HG02970 (cell line): ENCODE data around the gene CTSL.
"Not testable (repeated sequence)": the region's sequence is repeated elsewhere in the genome, so short reads cannot be mapped to it uniquely, and the experiment has no call there.

Experiments
- ATAC-seq: cut with Tn5 transposase; IDR thresholded peaks from one replicate; pipeline ENCODE4 v1.9.1; 2021; ENCODE audit warnings: mild to moderate bottlenecking, moderate library complexity, moderate number of reproducible peaks; ENCODE audit not compliant: unreplicated experiment, low FRiP score

CTSL gene

DNA sequence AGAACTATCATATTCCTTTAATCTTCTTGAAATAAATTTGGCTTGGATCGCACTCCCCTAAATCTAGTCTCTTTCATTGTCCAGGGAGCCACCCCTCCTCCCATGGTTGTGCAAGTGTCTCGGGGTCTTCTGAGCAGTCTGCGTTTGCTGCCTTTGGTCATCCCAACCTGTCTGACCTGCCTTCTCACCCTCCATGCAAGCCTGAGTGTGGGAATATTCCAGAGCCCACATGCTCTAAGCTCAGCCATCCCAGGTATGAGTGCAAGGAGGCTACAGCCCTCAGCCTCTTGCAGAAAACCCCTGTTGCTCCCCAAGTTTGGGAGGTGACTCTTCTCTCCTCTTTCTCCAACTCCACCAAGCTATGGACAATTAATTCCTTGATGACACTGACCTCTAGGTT lies 7.7 kb upstream of the CTSL start:
- no peak for ATAC-seq

DNA sequence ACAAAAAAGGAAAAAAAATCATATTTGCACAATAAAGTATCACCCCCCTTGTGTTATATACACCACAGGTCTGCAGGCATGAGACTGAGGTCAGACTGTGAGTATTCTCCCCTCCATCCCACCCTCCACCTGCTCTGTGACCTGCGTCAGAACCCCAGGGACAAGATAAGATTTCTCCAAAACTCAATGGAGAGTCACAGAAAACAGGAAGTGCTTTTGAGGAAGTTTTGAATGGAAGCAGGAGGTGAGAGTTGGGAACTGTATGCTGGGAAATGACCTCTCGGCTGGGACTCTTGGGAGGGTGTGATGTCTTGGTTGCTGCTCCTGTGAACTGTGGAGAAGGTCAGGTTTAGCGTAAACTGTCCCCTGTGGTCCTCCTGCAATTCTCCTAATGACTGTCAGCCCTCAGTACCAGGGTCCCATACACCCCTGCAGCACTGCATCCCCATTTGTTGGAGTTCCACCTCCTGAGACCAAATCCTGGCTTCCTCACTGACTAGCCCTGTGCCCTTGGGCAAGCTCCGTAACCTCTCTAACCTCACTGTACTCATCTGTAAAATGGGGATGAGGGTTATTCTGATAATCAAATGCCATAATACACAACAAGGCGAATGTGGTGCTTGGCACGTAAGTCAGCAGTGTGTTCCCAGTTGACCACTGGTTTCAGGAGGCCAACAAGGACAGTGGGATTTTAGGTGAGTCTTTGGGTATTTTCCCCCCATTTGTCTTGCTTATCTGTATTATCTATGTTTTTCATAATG lies 6.9 kb upstream of the CTSL start:
- ATAC-seq, result no peak

DNA sequence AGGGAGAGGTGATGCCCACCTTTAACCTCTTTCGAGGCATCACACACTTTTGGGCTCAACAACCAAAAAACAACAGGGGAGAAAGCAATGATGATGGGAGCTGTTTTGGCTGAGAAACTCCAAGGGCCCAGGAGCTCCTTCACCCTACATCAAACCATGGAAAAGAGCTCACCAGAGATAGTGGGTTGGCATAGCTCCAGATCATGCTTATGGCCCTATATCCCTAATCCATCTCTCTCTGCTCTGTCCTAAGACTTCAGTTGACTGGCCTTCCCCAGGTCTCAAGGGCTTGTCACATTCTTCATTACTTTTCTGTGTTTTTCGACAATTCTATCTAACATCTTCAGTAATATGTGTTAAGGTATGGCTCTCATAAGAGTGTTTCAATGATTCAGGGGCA lies 5.7 kb upstream of the CTSL start:
- no peak for ATAC-seq

DNA sequence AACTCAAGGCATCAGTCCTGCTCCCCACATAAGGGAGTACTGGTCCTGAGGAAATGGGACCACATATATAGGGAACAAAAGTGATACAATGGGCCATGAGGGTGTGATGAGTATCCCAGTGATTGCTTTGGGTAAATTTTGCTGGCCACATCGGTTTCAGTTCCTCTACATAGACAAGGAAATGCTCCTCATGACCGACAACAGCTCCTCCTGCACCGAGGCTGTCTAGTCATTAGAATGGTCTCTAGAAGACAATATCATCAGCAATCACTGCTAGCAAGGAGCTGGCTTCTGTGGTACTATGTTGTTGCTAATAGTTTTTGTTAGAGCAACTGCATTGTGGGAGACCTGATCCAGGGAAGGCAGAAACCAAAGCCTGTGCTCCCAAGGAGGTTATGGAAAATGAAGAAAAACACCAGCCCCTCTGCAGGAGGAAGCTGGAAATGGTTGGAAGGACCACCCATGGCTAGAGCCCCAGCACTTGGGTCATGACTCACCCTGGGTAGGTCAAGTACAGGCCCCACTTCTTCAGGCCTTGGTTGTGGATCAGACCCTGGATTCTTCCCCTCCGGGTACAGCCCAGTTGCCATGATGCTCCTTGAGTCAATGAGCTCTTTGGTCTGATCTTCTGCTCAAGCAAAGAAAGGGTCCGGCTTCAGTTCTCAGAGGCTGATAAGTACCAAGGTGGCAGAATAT lies 3.4 kb upstream of the CTSL start:
- no peak for ATAC-seq

DNA sequence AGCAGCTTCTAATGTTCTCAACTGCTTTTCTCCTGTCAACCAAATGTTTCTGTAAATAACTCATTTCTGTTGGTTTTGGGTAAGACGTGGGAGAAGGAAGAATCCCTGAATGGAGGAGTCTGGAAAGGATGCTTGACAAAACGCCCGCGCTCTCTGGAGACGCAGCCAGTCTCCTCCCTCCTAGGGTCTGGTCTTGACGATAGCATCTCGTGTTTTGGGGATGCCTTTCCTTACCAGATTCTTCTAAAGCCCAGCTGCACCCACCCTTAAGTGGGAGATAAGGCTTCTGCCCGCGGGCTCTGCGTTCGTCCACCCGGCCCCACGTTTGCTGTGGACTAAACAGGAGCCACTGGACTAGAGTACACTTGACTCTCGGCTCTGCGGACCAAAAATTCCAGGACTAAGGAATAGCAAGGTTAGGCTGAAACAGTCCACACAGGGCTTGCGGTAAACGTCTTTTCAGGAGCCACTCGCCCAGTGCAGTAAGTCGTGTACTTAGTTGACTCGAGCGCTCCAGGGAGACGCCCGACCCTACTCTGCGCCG lies 491 bp upstream of the CTSL start:
- no peak for ATAC-seq

DNA sequence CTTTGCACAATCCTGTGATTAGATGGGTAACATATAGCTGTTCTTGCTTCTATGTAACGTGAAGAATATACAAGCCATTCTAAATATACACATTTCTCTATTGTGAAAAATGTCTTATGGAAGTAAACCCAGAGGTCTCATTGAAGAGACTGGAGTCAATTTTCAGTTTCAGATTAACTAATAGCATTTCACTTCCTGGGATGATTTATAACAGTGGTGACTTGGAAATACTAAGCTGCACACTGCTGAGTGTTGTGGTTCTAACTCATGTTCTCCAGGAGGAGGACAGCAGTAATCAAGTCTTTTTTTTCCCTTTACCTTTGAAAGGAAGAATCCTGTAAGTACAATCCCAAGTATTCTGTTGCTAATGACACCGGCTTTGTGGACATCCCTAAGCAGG lies 3.3 kb downstream of the CTSL start:
- ATAC-seq, result no peak

DNA sequence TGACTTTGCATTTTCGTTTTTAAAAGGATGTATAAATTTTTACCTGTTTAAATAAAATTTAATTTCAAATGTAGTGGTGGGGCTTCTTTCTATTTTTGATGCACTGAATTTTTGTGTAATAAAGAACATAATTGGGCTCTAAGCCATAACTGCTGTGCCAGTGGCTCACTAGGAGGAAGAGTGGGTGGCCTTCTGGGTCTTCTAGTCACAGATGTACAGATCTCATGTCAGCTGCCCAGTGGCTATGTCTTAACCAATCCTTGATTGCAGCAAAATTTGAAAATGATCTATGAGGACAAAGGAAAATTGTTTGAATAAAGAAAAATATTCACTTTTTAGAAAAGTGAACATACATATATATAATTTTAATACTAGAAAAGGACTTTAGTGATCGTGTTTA lies 5.4 kb downstream of the CTSL start:
- ATAC-seq, result no peak

DNA sequence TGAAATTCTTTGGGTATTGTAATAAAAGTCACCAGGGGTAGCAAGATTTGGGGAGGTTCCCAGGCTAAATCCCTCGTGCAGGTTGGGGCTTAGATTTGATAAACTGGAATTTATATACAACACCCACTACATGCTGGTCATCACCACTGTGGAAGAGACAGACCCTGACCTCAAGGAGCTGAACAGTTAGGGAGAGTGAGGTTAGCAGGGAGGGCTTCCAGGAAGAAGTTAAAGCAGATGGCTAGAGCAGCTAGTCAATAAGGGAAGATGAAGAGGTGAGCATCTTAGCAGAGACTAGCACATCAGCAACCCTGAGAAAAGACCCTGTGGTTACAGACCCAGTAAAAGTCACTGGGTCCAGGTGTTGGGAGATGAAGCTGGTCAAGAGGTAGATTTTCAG lies 6.4 kb downstream of the CTSL start:
- no peak for ATAC-seq

DNA sequence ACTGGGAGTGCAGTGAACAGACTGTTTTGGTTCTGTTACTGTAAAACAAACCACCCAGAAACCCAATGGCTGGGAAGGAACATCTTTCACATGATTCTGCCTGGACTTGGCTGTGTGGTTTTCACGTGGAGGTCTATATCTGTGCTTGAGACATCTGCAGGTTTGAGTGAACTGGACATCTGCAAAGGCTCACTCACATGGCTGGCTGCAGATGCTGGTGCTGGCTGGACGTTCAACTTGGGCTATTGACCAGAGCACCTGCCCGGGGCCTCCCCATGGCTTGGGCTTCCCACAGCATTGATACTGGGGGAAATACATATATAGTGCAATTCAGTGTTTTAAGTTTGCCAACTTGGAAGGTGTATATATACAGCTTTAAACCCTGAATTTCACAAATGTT lies 6.8 kb downstream of the CTSL start:
- no peak for ATAC-seq

DNA sequence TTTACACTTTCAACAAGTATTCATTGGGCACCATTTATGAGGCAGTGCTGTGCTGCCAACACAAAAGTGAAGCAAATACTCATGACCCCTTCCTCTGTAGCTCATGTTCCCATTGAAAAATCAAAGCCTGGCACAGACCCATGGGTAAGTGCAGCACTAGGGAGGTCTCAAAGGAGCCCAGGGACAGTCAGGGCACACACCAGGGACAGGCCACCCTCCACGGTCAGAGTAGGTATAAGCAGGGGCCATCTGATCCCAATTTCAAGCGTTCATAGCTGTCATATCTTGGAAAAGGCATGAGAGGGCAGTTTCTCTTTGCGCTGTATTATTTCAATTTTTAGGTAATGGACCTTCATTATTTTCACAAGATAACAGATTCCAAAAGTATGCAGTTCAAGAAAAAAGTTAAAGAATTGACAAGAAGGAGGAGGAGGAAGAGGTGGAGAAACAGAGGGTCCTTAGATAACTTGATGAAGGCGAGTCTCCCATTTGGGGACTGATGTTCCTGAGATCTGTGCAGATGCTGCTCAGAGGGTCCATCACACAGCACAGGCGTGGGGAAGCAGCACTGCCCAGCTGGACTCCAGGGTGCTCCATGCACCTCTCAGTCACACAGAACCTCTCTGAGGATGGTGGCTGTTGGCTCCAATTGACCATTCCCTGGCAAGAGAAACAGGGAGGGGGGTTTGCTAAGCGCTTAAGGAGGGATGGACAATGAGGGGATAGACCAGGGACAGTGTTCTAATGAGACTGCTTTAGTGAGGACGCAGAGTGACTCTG lies 7.5 kb downstream of the CTSL start:
- ATAC-seq, result no peak

DNA sequence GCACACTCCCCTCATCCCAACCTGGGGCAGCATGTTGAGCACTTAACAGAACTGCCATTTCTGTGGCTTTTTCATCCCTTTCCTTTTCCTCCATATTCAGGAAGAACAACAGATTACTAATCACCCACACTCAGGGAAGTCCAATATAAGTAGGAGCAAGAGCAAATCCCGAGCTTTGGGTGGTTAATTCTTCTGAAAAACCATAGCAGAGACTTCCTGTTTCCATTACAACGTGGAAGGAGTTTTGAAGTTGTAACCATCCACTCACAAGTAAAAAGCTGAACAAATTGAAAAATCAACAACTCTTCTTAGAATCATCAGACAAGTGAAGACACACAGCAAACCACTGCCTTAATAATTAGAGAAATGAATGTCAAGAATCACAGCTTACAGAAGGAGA lies 8.2 kb downstream of the CTSL start:
- no peak for ATAC-seq

DNA sequence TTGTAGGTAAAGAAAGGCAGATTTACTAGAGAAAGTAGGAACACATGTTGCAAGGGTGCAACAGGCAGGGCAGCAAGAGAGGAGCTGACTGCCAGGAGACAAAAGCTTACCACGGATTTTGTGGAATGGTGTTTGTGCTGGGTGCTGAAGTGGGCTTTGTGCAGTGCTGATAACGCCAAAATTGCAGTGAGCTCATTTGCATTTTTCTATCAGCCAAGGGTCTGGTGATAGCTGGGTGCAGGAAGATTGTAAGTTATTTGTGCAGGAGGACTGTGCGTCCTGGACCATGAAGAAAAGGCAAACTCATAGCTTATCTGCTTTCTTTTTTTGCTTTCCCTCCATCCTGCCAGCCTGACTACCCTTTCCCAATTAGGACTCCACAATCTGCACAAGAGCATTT lies 13.6 kb downstream of the CTSL start:
- ATAC-seq, result no peak

DNA sequence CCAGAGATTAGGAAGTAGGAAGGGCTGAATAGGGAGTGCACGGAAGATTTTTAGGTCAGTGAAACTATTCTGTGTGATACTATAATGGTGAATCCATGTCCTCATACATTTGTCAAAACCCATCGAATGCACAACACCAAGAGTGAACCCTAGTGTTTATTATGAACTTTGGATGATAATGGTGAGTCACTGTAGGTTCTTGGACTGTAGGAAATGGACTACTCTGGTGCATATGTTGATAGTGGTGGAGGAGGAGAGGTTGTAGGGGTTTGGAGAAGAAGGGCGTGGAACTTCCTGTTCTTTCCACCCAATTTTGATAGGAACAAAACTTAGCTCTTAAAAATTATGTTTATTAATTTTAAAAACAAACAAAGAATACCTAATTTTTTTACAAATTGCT lies 14.3 kb downstream of the CTSL start:
- no peak for ATAC-seq

DNA sequence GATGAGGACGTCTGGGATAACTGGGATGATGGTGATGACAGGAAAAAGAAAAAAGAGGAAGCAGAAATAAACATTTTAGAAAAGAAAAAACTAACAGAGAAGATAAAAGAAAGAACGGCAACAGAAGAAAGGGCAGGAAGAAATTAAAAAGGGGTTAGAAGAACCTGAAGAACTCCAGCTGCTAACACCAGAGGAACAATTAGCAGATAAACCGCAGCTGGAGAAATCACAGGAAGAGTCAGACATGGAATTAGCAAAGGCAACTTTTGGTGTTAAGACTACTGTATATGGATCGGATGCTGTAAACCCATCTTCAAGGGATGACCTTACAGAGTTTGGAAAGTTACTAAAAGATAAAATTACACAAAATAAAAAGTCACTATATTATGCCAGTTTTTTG lies 15.4 kb downstream of the CTSL start:
- no peak for ATAC-seq

DNA sequence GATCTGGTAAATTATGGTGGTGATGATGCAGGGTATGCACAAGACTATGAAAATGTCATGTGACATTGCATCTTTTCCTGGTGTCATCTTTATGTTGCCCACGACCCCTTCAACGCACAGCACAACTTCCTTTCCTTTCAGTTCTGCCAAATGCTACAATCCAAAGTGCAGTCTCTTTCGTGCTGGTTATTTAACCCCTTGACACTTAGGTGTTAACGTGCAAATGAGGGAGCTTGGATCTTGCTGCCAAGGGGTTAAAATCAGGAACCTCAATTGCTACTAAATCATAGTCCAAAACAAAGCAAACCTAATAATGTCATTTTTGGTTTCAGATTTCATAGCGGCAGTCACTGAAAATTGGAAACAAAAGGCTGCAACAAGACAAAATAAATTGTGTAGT lies 16.0 kb downstream of the CTSL start:
- ATAC-seq, result no peak

DNA sequence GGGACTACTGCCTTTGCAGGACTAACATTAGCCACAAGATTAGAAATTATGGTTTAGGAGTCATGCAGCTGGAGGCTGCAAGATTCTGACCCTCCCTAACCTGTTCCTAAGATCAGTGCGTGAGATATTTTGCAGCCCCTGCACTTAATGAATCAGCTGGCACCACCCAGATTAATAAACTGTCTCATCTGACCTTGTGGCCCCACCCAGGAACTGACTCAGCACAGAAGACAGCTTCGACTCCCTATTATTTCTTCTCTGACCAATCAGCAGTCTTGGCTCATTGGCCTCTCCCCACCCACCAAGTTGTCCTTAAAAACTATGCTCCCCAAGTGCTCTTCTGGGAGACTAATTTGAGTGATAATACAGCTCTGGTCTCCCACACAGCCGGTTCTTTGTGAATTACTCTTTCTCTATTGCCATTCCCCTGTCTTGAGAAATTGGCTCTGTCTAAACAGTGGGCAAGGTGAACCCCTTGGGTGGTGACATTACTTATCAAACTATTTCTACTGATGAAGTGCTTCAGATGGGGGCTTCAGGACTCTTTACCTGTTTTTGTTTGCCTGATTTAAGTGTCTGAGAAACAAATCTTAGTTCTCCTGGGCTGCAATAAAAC lies 17.0 kb downstream of the CTSL start:
- ATAC-seq, result no peak

DNA sequence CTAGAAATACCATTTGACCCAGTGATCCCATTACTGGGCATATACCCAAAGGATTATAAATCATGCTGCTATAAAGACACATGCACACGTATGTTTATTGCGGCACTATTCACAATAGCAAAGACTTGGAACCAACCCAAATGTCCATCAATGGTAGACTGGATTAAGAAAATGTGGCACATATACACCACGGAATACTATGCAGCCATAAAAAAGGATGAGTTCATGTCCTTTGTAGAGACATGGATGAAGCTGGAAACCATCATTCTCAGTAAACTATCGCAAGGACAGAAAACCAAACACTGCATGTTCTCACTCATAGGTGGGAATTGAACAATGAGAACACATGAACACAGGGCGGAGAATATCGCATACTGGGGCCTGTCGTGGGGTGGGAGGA lies 18.3 kb downstream of the CTSL start:
- ATAC-seq, result not testable (repeated sequence)

DNA sequence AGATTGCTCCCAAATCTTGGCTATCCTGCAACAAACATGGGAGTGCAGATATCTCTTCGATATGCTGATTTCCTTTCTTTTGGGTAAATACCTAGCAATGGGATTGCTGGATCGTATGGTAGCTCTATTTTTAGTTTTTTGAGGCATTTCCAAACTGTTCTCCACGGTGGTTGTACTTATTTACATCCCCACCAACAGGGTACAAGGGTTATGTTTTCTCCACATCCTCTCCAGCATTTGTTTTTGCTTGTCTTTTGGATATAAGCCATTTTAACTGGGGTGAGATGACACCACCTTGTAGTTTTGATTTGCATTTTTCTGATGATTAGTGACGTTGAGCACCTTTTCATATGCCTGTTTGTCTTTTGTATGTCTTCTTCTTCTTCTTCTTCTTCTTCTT lies 20.3 kb downstream of the CTSL start:
- ATAC-seq, result no peak

DNA sequence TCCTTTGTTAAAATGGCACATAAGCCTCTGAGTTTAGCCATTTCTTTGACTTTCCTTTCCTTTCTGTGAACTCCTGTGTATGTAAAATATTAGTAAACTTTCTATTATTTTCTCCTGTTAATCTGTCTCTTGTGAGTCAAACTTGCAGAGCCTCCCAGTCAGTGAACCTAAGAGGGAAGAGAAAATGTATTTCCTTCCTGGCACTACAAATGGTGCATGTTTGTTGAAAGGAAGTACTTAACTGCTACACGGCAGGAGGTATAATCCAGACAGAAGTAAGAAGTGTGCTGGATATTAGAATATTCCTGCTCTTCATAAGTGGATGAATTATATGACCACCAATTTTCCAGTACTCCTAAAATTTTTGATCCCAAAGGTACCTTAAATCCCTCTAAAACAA lies 23.0 kb downstream of the CTSL start:
- ATAC-seq, result no peak

DNA sequence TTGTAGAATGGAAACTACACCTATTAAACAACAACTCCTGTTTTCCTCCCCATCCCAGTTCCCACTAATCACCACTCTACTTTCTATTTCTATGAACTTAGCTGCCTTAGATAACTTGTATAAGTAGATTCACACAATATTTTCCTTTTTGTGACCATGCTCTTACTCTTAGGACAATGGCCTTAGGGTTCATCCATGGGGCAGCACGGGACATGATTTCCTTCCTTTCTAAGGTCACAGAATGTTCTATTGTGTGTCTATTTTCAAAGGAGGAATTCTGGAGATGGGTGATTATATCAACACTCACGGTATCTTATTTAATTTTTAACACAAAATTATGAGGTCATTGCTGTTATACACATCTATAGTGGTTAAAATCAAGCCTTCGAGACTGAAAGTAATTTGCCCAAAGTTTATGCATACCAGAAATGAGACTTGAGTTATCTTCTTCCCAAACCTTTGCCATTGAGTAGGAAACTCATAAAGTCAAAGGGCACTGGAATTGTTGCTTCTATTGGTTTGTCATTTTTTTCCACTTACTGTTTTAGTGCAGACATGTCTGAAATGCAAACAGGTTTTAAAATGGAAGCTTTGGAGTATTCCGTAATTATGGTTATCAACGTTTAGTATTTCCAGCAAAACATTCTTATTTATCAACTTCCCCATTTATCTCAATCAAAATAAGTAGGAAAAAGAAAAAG lies 23.6 kb downstream of the CTSL start:
- ATAC-seq, result no peak
